Measurements from ENCODE around the gene FLII. TPM values are rescaled to one million over a fixed set of nuclear protein-coding genes. Genes with fewer than 3 reads are reported as not detected.

FLII gene
- total RNA-seq, 2 donors from 2014 or later: 299 to 335 TPM

GRCh38 chr17:18238299-18238698 lies 20.2 kb downstream of the FLII start:
- H3K9me3 Mint-ChIP-seq: no peaks in the 10 kb centered on the region
- Histone ChIP-seq H3K36me3 (ENCODE audit: control insufficient read depth, insufficient read depth, low read length) (peaks cover 20% of the 10 kb centered on the region), H3K4me1 (ENCODE audit: control insufficient read depth, insufficient read depth, low read length) (no peaks in the 10 kb centered on the region), H3K27ac (ENCODE audit: low read depth, low read length) (no peak overlapping the region), H3K9ac (ENCODE audit: extremely low read depth, low read length, poor library complexity, severe bottlenecking) (no peak overlapping the region), H3K4me3 (ENCODE audit: low read length) (no peak overlapping the region), H3K9me3 (ENCODE audit: control insufficient read depth, low read length) (no peaks in the 10 kb centered on the region), H3K27me3 (ENCODE audit: control insufficient read depth, insufficient read depth, low read length, poor library complexity, severe bottlenecking) (no peaks in the 10 kb centered on the region)
- 94 to 96% methylated on average over 12 to 18 of the region's 18 CpGs for WGBS, 2 experiments (ENCODE audit: insufficient coverage in 1 of 2, insufficient read length in 1 of 2)
- no peaks in the 10 kb centered on the region for H3K4me1 Mint-ChIP-seq
- peaks cover 47% of the 10 kb centered on the region for H3K36me3 Mint-ChIP-seq (ENCODE audit: low read depth)
- H3K27me3 Mint-ChIP-seq (ENCODE audit: insufficient read depth): no peaks in the 10 kb centered on the region
- no peak overlapping the region for H3K27ac Mint-ChIP-seq
- no peak overlapping the region for H3K4me3 Mint-ChIP-seq
- no peak for DNase-seq
- TF ChIP-seq CTCF (conservative IDR thresholded peaks at IDR 0.05): no peak

GRCh38 chr17:18237461-18237860 lies 21.1 kb downstream of the FLII start:
- Mint-ChIP-seq H3K9me3 (no peaks in the 10 kb centered on the region), H3K4me3 (no peak overlapping the region), H3K27me3 (ENCODE audit: insufficient read depth) (no peaks in the 10 kb centered on the region), H3K36me3 (ENCODE audit: low read depth) (peaks cover 42% of the 10 kb centered on the region), H3K27ac (no peak overlapping the region), H3K4me1 (no peaks in the 10 kb centered on the region)
- no peak overlapping the region for H3K4me3 ChIP-seq (ENCODE audit: low read length)
- H3K4me1 ChIP-seq (ENCODE audit: control insufficient read depth, insufficient read depth, low read length): no peaks in the 10 kb centered on the region
- TF ChIP-seq CTCF (conservative IDR thresholded peaks at IDR 0.05): no peak
- no peak overlapping the region for H3K9ac ChIP-seq (ENCODE audit: extremely low read depth, low read length, poor library complexity, severe bottlenecking)
- no peak for DNase-seq
- H3K9me3 ChIP-seq (ENCODE audit: control insufficient read depth, low read length): no peaks in the 10 kb centered on the region
- H3K36me3 ChIP-seq (ENCODE audit: control insufficient read depth, insufficient read depth, low read length): peaks cover 28% of the 10 kb centered on the region
- WGBS, 2 experiments (ENCODE audit: insufficient coverage in 1 of 2, insufficient read length in 1 of 2): 93 to 96% methylated on average over 11 to 20 of the region's 20 CpGs
- no peak overlapping the region for H3K27ac ChIP-seq (ENCODE audit: low read depth, low read length)
- no peaks in the 10 kb centered on the region for H3K27me3 ChIP-seq (ENCODE audit: control insufficient read depth, insufficient read depth, low read length, poor library complexity, severe bottlenecking)

GRCh38 chr17:18236494-18236893 lies 22.0 kb downstream of the FLII start:
- peaks cover 36% of the 10 kb centered on the region for H3K36me3 ChIP-seq (ENCODE audit: control insufficient read depth, insufficient read depth, low read length)
- no peak overlapping the region for H3K4me3 ChIP-seq (ENCODE audit: low read length)
- no peak overlapping the region for H3K9ac ChIP-seq (ENCODE audit: extremely low read depth, low read length, poor library complexity, severe bottlenecking)

More at GRCh38 chr17:18236494-18236893, 22.0 kb downstream of the FLII start:
- 92 to 99% methylated on average over 8 to 18 of the region's 18 CpGs for WGBS, 2 experiments (ENCODE audit: insufficient coverage in 1 of 2, insufficient read length in 1 of 2)
- no peak for TF ChIP-seq CTCF (conservative IDR thresholded peaks at IDR 0.05)
- H3K36me3 Mint-ChIP-seq (ENCODE audit: low read depth): peaks cover 41% of the 10 kb centered on the region
- DNase-seq: no peak
- no peak overlapping the region for H3K27ac Mint-ChIP-seq
- Histone ChIP-seq H3K9me3 (ENCODE audit: control insufficient read depth, low read length) (no peaks in the 10 kb centered on the region), H3K27me3 (ENCODE audit: control insufficient read depth, insufficient read depth, low read length, poor library complexity, severe bottlenecking) (no peaks in the 10 kb centered on the region), H3K27ac (ENCODE audit: low read depth, low read length) (no peak overlapping the region), H3K4me1 (ENCODE audit: control insufficient read depth, insufficient read depth, low read length) (no peaks in the 10 kb centered on the region)
- H3K27me3 Mint-ChIP-seq (ENCODE audit: insufficient read depth): no peaks in the 10 kb centered on the region
- H3K9me3 Mint-ChIP-seq: no peaks in the 10 kb centered on the region
- no peaks in the 10 kb centered on the region for H3K4me1 Mint-ChIP-seq
- no peak overlapping the region for H3K4me3 Mint-ChIP-seq

Measured in endodermal cell (in vitro differentiated cells).